Stomach smooth muscle (tissue), 2 donors: Measurements from ENCODE around the gene ARL15.

Source experiments
- H3K27ac ChIP-seq: one replicate; pipeline ENCODE4 v1.7.0; 2013; ENCODE audit warnings: mild to moderate bottlenecking, low read length, inconsistent platforms
- H3K27me3 ChIP-seq, 2 donors: one replicate each; pipeline ENCODE4 v1.7.0; 2013; ENCODE audit warnings: low read length in 2 of 2; ENCODE audit not compliant: insufficient read depth in 2 of 2, control insufficient read depth in 1 of 2
- H3K36me3 ChIP-seq, 2 donors: one replicate each; pipeline ENCODE4 v1.7.0; 2013; ENCODE audit warnings: low read length in 2 of 2; ENCODE audit not compliant: control insufficient read depth in 2 of 2, insufficient read depth in 2 of 2
- H3K4me1 ChIP-seq: one replicate; pipeline ENCODE4 v1.7.0; 2013; ENCODE audit warnings: low read length; ENCODE audit not compliant: control insufficient read depth, insufficient read depth
- H3K4me3 ChIP-seq, 2 donors: one replicate each; pipeline ENCODE4 v1.7.0; 2013; ENCODE audit warnings: low read length in 2 of 2
- H3K9ac ChIP-seq, 2 donors: one replicate each; pipeline ENCODE4 v1.7.0; 2013; ENCODE audit warnings: low read length in 2 of 2, mild to moderate bottlenecking in 1 of 2
- H3K9me3 ChIP-seq, 2 donors: one replicate each; pipeline ENCODE4 v1.7.0; 2013; ENCODE audit warnings: low read length in 2 of 2; ENCODE audit not compliant: control insufficient read depth in 2 of 2
- donor health status: healthy.
- donor health status: Pancreatic carcinoma.

The ARL15 gene

DNA sequence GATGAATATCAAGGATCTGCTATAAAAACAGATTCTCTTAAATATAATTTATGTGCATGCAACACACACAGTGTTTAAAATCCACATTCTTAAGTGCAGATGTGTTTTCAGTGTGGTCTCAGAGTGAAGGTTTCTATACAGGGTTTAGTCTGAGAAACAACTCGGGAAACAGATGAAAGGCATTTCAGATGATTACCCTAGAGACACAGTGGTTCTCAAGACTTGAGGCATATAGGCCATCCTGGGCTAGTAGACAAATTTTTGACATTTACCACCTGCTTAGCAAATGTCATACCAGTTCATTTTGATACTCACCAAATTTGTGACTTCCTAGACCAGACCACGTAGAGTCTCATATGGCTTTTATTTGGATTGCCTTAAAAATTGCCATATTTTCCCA lies 216.5 kb downstream of the ARL15 start:
- peaks cover 6% of the 10 kb centered on the region for H3K4me1 ChIP-seq
- no peaks in the 10 kb centered on the region for H3K27me3 ChIP-seq
- H3K4me3 ChIP-seq = no peak overlapping the region
- H3K9me3 ChIP-seq = no peaks in the 10 kb centered on the region
- no peak overlapping the region for H3K9ac ChIP-seq
- no peaks in the 10 kb centered on the region for H3K36me3 ChIP-seq
- H3K27ac ChIP-seq = no peak overlapping the region

DNA sequence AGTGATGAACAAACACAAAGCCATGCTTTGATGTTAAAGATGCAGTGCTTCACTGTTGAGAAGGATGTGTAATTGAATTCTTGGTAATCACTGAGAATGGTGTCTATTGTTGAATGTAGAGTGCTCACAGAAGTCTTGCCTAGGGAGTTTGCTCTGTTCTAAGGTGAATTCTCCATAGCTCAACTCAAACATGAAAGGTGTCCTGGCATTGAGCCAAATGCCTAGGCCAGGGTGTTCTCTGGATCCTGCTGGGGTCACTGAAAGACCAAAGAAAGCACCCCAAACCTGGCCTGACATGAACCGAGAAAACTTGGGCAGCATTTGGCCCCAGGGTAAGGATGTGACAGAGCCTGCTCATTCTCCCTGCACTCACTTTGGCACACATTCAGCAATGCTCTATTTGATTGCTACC lies 217.3 kb downstream of the ARL15 start:
- Histone ChIP-seq H3K36me3 (no peaks in the 10 kb centered on the region), H3K4me1 (peaks cover 6% of the 10 kb centered on the region), H3K9ac (no peak overlapping the region), H3K9me3 (no peaks in the 10 kb centered on the region), H3K27ac (no peak overlapping the region), H3K27me3 (no peaks in the 10 kb centered on the region), H3K4me3 (no peak overlapping the region)

DNA sequence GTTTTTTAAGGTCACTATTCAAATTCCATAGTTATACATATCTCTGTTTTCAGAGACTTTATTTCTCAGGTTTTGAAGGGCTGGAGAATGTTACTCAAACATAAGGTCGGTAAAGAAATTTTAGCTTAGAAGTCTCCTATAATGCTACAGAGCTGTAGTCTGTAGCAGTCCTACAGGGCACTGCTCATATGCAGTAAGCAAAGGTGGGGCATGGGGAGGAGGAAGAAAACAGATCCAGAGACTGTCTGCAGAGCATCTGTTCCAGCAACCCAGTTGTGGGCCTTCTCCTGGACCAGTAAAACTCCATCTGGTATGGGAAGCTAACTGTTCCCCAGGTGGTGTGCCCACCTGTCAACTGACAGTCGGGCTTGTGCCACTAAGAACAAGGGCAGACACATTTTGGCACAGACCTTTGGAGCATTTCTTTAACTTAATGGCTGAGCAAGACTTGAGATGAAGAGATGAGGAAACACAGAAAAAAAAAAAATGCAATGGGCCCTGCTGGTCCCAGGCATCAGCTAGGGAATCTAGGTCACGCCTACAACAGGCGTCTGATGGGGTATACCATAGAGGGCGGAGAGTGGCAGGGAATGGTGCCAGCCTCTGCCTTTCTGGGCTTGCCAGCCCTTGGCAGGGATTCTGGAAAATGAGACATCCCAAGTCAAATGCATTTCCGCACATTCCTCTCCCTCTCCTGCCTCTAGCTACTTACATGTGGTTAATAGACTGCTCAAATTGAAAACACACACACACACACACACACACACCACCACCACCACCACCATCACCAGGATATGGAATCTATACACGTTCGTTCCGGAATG lies 218.9 kb downstream of the ARL15 start:
- Histone ChIP-seq H3K27ac (no peak overlapping the region), H3K9ac (no peak overlapping the region), H3K9me3 (no peaks in the 10 kb centered on the region), H3K4me1 (peaks cover 6% of the 10 kb centered on the region), H3K27me3 (no peaks in the 10 kb centered on the region), H3K36me3 (no peaks in the 10 kb centered on the region), H3K4me3 (peak overlapping the region in 1 of 2 donors; percentile 17)

DNA sequence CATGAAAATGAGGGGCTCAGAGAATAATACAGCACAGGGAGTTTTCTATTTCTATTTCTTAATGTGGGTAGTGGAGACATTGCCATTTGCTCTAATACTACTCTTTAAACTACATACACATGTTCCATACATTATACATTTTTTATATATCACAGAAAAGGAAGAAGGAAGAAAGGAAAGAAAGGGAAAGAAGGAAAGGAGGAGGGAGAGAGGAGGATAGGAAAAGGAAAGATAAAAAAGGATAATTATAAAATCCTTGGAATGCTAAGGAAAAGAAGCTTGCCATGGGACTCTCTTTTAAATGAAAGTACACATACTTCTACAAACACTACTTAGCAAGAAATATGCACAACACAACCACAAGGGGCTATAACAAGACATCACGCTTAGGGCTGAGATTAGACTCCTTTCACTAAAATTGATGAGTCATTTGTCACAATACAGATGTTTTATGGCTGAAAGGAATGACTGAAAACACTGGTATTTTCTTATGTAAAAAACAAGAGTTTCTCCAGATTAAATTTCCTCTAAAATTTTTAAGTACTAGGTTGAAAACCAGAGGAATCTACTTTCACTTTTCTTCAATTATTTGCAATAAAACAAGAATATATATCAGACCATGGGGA lies 219.8 kb downstream of the ARL15 start:
- H3K27me3 ChIP-seq = no peaks in the 10 kb centered on the region
- no peak overlapping the region for H3K4me3 ChIP-seq
- no peaks in the 10 kb centered on the region for H3K9me3 ChIP-seq
- peaks cover 6% of the 10 kb centered on the region for H3K4me1 ChIP-seq
- H3K36me3 ChIP-seq = no peaks in the 10 kb centered on the region
- no peak overlapping the region for H3K27ac ChIP-seq
- no peak overlapping the region for H3K9ac ChIP-seq

DNA sequence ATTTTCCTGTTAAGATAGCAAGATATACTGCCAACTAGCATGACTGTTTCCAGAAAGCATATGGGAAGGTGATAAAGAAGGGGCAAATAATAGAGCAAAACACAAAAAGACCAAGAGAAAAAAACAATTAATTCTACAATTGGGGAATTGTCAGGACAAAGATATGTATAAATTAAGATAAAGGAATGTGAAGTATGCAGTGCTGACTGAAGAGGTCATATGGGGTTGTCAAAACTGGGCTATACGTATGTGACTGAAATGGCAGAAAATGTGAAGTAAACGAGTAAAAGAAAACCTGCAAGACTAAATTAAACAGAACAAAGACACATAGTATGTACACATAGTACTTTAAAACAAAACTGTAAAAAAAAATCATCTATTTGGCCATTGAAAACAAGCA lies 222.3 kb downstream of the ARL15 start:
- Histone ChIP-seq H3K4me1 (peaks cover 6% of the 10 kb centered on the region), H3K9me3 (no peaks in the 10 kb centered on the region), H3K27ac (no peak overlapping the region), H3K36me3 (no peaks in the 10 kb centered on the region), H3K9ac (no peak overlapping the region), H3K4me3 (no peak overlapping the region), H3K27me3 (no peaks in the 10 kb centered on the region)

DNA sequence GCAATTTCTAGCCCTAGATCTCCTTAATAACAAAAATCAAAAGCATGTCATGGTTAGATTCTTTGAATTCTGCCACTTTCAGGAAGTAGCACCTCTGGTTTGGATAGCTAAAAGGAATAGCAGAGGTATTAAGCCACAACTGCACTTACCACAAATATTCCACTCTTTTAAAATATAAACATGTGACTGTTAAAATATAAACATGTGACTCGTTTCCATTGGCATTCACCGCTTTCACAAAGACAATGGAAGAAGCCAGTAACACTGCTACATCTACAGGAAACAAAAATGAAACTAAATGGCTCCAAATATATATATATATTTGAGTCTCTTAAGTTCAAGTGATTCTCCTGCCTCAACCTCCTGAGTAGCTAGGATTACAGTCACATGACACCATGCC lies 222.9 kb downstream of the ARL15 start:
- Histone ChIP-seq H3K9me3 (no peaks in the 10 kb centered on the region), H3K36me3 (no peaks in the 10 kb centered on the region), H3K4me1 (peaks cover 6% of the 10 kb centered on the region), H3K9ac (no peak overlapping the region), H3K4me3 (no peak overlapping the region), H3K27me3 (no peaks in the 10 kb centered on the region), H3K27ac (no peak overlapping the region)

DNA sequence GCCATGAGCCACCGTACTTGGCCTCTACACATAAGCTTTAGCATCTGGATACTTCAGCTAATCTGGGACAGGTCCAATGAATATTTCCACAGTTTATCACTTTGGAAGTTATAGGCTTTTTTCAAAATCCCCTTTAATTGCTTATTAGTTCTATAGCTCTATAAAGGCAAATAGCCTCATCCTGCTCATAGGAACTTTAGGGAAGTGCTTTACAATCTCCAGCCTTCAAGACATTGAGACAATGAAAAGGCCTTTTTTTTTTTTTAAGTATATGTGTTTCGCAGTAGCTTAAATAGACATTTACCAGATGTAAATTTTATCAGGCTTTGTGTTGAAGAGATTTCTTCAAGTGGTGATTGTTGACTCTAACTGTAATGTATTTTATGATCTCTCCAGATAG lies 224.2 kb downstream of the ARL15 start:
- Histone ChIP-seq H3K27ac (no peak overlapping the region), H3K4me3 (no peak overlapping the region), H3K9me3 (no peaks in the 10 kb centered on the region), H3K36me3 (no peaks in the 10 kb centered on the region), H3K9ac (no peak overlapping the region), H3K4me1 (no peaks in the 10 kb centered on the region), H3K27me3 (no peaks in the 10 kb centered on the region)

DNA sequence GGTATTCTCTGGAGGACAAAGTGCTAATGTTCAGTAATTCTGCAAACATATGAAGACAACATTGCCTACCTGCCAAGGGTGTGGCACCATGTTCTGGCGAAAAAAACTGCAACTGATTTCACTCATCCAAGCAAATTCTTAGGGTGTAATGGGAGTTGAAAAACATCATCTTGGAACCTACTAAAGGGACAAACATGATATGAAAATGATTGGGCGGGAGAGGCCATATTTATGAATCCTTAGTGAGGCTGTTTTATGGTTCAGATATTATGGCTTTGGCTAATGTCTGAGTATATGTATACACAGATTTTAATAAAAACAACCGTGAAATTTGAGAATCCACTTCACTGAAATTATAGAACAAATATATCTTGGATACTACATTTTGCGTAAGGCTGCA lies 225.7 kb downstream of the ARL15 start:
- no peaks in the 10 kb centered on the region for H3K36me3 ChIP-seq
- no peak overlapping the region for H3K27ac ChIP-seq
- H3K9me3 ChIP-seq = no peaks in the 10 kb centered on the region
- no peaks in the 10 kb centered on the region for H3K4me1 ChIP-seq
- H3K4me3 ChIP-seq = no peak overlapping the region
- H3K27me3 ChIP-seq = no peaks in the 10 kb centered on the region
- no peak overlapping the region for H3K9ac ChIP-seq

DNA sequence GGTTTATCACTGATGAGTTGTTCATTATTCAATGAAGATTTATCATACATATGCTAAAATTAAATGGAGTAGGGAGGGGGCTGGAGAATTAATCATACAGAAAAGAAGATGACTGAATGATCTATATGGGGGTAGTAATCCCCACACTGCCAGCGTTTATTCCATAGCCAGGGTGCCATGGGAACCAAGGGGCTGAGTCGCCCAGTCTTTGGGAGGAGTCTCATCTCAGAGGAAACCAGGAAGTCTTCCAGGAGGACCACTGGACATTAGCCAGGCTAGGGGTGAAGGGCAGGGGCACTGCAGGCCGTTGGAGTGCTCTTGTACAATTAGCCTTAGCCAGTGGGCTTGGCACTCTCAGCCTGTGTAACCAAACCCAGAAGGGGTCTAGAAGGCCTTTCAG lies 226.5 kb downstream of the ARL15 start:
- no peaks in the 10 kb centered on the region for H3K4me1 ChIP-seq
- H3K9ac ChIP-seq = no peak overlapping the region
- H3K27me3 ChIP-seq = no peaks in the 10 kb centered on the region
- no peak overlapping the region for H3K27ac ChIP-seq
- no peaks in the 10 kb centered on the region for H3K9me3 ChIP-seq
- H3K36me3 ChIP-seq = no peaks in the 10 kb centered on the region
- H3K4me3 ChIP-seq = no peak overlapping the region

DNA sequence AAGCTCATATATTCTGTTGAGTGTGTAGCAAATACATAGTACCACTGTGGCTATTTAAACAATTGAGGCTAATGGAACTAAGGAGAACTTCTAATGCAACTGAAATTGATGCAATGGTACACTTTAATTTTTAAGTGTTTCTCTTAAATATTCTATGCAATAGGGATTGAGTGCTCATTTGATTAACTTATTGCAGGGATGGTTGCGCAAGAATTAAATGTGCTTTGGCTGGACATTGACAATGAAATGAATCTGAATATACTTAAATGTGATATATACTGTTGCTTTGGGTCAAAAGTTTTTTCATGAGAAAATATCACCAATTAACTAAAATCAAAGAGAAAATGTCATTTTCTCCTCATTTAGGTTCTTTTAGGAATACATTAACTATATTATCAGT lies 227.1 kb downstream of the ARL15 start:
- H3K9me3 ChIP-seq = no peaks in the 10 kb centered on the region
- H3K4me1 ChIP-seq = no peaks in the 10 kb centered on the region
- no peak overlapping the region for H3K4me3 ChIP-seq
- no peak overlapping the region for H3K9ac ChIP-seq
- H3K27ac ChIP-seq = no peak overlapping the region
- H3K36me3 ChIP-seq = no peaks in the 10 kb centered on the region
- H3K27me3 ChIP-seq = no peaks in the 10 kb centered on the region

DNA sequence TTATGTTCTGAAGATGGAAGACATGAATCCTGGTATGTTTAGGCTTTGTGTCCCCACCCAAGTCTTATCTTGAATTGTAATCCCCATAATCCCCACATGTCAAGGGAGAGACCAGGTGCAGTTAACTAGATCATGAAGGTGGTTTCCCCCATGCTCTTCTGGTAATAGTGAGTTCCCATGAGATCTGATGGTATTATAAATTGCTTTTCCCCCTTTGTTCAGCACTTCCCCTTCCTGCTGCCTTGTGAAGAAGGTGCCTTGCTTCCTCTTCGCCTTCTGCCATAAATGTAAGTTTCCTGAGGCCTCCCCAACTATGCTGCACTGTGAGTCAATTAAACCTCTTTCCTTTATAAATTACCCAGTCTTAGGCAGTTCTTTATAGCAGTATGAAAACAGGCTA lies 229.0 kb downstream of the ARL15 start:
- no peaks in the 10 kb centered on the region for H3K4me1 ChIP-seq
- H3K9me3 ChIP-seq = no peaks in the 10 kb centered on the region
- no peak overlapping the region for H3K4me3 ChIP-seq
- no peak overlapping the region for H3K9ac ChIP-seq
- no peaks in the 10 kb centered on the region for H3K27me3 ChIP-seq
- no peak overlapping the region for H3K27ac ChIP-seq
- H3K36me3 ChIP-seq = no peaks in the 10 kb centered on the region
